Activated CD4-positive, alpha-beta T cell treated with anti-CD3 and anti-CD28 coated beads, Interleukin-2, amount 10 ng/mL, durations not matched to agents 7 days and 5 days (primary cell): ENCODE results near the gene TLX1. TPM values are rescaled to one million over a fixed set of nuclear protein-coding genes. Genes with fewer than 3 reads are reported as not detected.

Experiments
- CTCF ChIA-PET: fragments of 350-600 bp; sonication (Branson Sonifier 250); formaldehyde crosslinking; loops from one replicate; lab custom pipeline; 2021; ENCODE audit warnings: antibody characterized with exemption; lab: Charles Lee
- POLR2A ChIA-PET: fragments of 350-600 bp; sonication (Branson Sonifier 250); formaldehyde crosslinking; loops from one replicate; lab custom pipeline; 2021; ENCODE audit warnings: antibody characterized with exemption; lab: Charles Lee
- DNase-seq: peaks from one replicate; pipeline ENCODE4 v3.0.0-alpha.2; 2020
- H3K27ac Mint-ChIP-seq: one replicate; pipeline ENCODE4 v1.8.0; 2021; ENCODE audit warnings: mild to moderate bottlenecking, moderate library complexity, mixed read lengths
- H3K27me3 Mint-ChIP-seq: one replicate; pipeline ENCODE4 v1.8.0; 2021; ENCODE audit warnings: mixed read lengths
- H3K36me3 Mint-ChIP-seq: one replicate; pipeline ENCODE4 v1.8.0; 2021; ENCODE audit warnings: low read depth, mixed read lengths
- H3K4me1 Mint-ChIP-seq: one replicate; pipeline ENCODE4 v1.8.0; 2021; ENCODE audit warnings: mixed read lengths
- H3K4me3 Mint-ChIP-seq: one replicate; pipeline ENCODE4 v1.8.0; 2021; ENCODE audit warnings: mild to moderate bottlenecking, moderate library complexity, mixed read lengths
- H3K9me3 Mint-ChIP-seq: one replicate; pipeline ENCODE4 v1.8.0; 2021; ENCODE audit warnings: mixed read lengths
- total RNA-seq, 2 experiments: library from RNA; stranded (reverse); gene quantifications; one replicate each; pipeline ENCODE4 v1.2.3, GENCODE V29; 2021

Gene TLX1
- total RNA-seq, 2 experiments from 2014 or later = not detected

GRCh38 chr10:101174319-101174718, 43.2 kb downstream of the TLX1 start:
- POLR2A ChIA-PET = no interaction called here
- peaks cover 21% of the 10 kb centered on the region for H3K27me3 Mint-ChIP-seq

GRCh38 chr10:101176577-101176976, 45.5 kb downstream of the TLX1 start:
- POLR2A ChIA-PET = no interaction called here
- Mint-ChIP-seq H3K27ac (no peak overlapping the region), H3K36me3 (no peaks in the 10 kb centered on the region), H3K27me3 (peaks cover 23% of the 10 kb centered on the region), H3K4me3 (no peak overlapping the region), H3K4me1 (no peaks in the 10 kb centered on the region), H3K9me3 (peaks cover 4% of the 10 kb centered on the region)
- CTCF ChIA-PET = no interaction called here
- DNase-seq = no peak

More at GRCh38 chr10:101174319-101174718, 43.2 kb downstream of the TLX1 start:
- H3K27ac Mint-ChIP-seq = no peak overlapping the region
- no peak for DNase-seq
- no peaks in the 10 kb centered on the region for H3K36me3 Mint-ChIP-seq
- CTCF ChIA-PET = no interaction called here
- no peak overlapping the region for H3K4me3 Mint-ChIP-seq
- no peaks in the 10 kb centered on the region for H3K4me1 Mint-ChIP-seq
- H3K9me3 Mint-ChIP-seq = peaks cover 4% of the 10 kb centered on the region

GRCh38 chr10:101182936-101183335, 51.8 kb downstream of the TLX1 start:
- DNase-seq = no peak
- CTCF ChIA-PET = no interaction called here
- Mint-ChIP-seq H3K27ac (no peak overlapping the region), H3K4me1 (no peaks in the 10 kb centered on the region), H3K9me3 (no peaks in the 10 kb centered on the region), H3K4me3 (no peak overlapping the region), H3K36me3 (no peaks in the 10 kb centered on the region), H3K27me3 (peaks cover 8% of the 10 kb centered on the region)
- POLR2A ChIA-PET = no interaction called here

- Mint-ChIP-seq H3K27ac (no peak overlapping the region), H3K4me3 (no peak overlapping the region), H3K27me3 (peaks cover 7% of the 10 kb centered on the region), H3K36me3 (no peaks in the 10 kb centered on the region), H3K4me1 (no peaks in the 10 kb centered on the region), H3K9me3 (no peaks in the 10 kb centered on the region)
- ChIA-PET CTCF (no interaction called here), POLR2A (no interaction called here)
- no peak for DNase-seq
Measured at GRCh38 chr10:101183458-101184183, 52.5 kb downstream of the TLX1 start.

Other genes with a start within 250 kb of the TLX1 start
- gene SLF2, start 218.3 kb upstream of the TLX1 start, total RNA-seq = 10 to 100 TPM; 39.1 to 41.3 TPM
- 1 to 10 TPM; 1.1 to 1.6 TPM for gene SEMA4G, start 161.8 kb upstream of the TLX1 start, total RNA-seq
- gene MRPL43, start 143.8 kb upstream of the TLX1 start, total RNA-seq = 10 to 100 TPM; 55.9 to 57.0 TPM
- gene TWNK, start 143.8 kb upstream of the TLX1 start, total RNA-seq = 10 to 100 TPM in 1 of 2 experiments, 1 to 10 TPM in 1; 9.9 to 11.6 TPM
- 10 to 100 TPM; 17.5 to 18.8 TPM for gene LZTS2, start 131.5 kb upstream of the TLX1 start, total RNA-seq
- gene PDZD7, start 100.2 kb upstream of the TLX1 start, total RNA-seq = under 1 TPM; 0.65 to 0.74 TPM
- 10 to 100 TPM; 39.5 to 43.5 TPM for gene SFXN3, start 100.1 kb upstream of the TLX1 start, total RNA-seq
- gene KAZALD1, start 69.3 kb upstream of the TLX1 start, total RNA-seq = under 1 TPM; 0.27 to 0.55 TPM
- gene LBX1, start 98.2 kb downstream of the TLX1 start, total RNA-seq = not detected
- 10 to 100 TPM; 14.3 to 14.8 TPM for gene BTRC, start 222.9 kb downstream of the TLX1 start, total RNA-seq